GM18951 (cell line): ENCODE data around the gene ZNF648.
"Not testable (repeated sequence)": the region's sequence is repeated elsewhere in the genome, so short reads cannot be mapped to it uniquely, and the experiment has no call there.

Experiments
- POLR2A ChIP-seq: IDR thresholded peaks from 4 replicates; pipeline ENCODE4 v1.6.1; 2011; ENCODE audit warnings: mild to moderate bottlenecking; ENCODE audit not compliant: insufficient read length, insufficient read depth; ENCODE audit errors: extremely low read depth
- in situ Hi-C: fragments of 300-500 bp; cut with MboI; formaldehyde crosslinking; loops from one replicate; pipeline ENCODE4 v1.12.0; 2022; ENCODE audit warnings: low sequenced_read_pairs, mixed read lengths, inconsistent platforms; ENCODE audit not compliant: unreplicated experiment

ZNF648 gene

DNA sequence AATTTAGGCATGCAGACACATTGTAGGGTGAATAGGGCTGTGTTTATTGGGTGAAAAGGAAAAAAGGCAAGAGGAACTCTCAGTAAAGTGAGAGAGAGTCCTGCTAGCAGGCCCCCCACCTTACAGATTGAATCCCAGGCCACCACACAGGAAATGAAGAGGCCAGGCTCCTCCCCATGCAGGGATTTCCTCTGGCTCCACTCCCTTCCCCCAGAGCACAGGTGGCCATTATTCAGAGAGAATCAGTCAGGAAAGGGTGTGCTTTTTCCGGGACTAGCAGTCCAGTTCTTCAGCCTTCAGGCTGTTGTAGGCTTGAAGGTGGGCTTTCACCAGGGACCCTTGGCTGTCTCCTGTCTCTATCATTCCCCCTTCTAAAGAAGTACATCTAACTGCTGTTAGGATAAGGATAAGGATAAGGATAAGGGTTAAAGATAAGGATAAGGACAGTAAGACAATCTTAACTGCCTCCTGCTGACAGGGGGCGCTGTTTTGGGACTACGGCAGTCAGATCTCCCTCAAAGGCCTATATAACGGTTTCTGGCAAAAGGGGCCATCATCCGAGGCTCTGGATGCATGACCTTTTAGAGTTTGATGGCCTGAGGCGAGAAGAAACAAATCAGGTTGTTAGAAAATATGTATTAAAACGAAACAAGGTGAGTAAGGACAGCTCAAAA lies 26.3 kb downstream of the ZNF648 start:
- TF ChIP-seq POLR2A: no peak
- in situ Hi-C loops: no loop called here

DNA sequence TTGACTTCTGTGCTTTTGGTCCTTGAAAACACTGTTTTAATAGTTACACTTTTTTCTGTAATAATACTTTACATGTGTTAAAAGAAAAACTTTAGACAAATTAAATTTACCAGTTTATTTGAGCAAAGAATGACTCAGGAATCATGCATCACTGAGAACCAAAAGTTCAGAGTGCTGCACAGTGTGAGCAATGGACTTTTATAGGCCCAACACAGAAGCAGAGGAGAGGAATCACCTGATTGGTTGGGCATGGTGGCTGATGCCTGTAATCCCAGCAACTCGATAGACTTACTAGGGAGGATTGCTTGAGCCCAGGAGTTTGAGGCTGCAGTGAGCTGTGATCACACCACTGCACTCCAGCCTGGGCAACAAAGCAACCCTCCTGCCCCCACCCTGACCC lies 29.3 kb downstream of the ZNF648 start:
- in situ Hi-C loops: no loop called here
- TF ChIP-seq POLR2A: no peak

DNA sequence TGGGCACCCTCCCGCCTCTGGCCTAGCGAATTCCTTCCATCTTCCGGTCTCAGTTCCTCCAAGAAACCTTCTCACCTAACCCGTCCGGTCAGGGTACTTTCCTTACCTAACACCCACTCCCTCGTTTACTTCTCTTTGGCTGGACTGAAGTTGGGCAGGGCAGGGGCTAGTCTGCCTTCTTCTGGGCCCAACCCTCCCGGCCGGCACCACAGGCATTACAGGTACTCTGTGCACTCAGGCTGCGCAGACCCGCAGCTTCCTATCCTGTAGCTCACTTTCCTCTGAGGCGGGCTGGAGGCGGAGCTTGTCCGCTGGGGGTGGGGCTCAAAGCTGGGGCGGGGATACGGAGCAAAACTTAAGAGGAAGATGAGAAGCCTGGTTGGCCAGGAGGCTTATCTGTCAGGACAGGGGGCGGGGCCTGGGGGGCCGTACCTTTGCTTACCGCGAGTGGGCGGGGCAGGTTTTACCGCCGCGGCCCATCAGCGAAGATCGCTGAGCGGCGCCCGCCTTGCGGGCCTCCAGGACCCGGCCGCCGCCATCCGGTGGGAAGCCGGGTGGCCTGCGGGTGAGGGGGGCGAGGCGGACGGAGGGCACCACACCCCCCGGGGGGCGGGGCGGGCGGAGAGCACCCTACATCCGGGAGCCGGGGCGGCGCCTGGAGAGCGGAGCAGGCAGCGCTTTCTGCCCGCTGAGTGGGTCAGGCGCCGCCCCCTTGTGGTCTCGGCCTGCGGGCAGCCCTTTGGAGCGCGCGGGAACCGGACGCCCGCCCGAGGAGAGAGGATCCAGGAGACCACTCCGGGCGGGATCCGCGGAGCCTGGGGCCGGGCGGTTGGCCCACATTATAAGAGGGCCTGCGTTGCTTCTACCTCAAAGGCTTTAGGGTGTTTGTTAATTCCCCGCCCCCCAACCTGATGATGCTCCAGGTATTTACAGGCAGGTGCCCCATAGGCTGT lies 31.9 kb downstream of the ZNF648 start:
- in situ Hi-C loops: no loop called here
- TF ChIP-seq POLR2A: peak; percentile 90

DNA sequence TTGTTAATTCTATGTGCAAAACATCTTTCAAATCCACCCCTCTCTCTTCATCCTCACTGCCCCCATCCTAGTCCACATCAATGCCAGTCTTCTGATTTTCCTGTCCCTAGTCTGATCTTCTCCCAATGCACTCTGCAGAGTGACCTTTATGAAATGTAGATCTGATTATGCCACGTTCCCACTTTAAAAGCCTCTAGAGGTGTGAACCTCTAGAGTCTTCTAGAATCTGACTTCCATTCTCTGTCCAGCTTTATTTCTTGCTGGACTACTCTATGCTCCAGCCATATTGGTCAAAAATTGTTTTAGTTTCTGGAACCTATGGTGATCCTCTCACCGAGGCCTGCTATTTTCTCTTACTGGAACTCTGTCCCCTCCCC lies 32.5 kb downstream of the ZNF648 start:
- in situ Hi-C loops: no loop called here
- TF ChIP-seq POLR2A: no peak

DNA sequence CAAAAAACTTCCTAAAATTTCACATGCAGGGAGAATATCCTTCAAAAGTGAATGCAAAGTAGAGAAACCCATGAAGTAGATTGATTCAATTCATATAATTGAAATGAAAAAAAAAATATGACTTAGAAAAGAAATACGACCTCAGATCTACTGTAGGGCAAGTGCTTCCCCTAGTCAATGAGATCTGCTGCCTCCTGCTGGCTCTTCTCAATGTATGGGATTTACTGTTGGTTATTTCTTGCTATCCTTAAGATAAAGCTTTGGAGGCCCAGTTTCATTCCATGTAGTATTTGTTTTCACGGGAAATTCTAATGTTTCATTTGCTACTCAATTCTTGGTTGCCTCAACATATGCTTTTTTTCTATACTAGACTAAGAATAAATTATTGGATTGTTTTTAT lies 46.2 kb downstream of the ZNF648 start:
- in situ Hi-C loops: no loop called here
- no peak for TF ChIP-seq POLR2A

DNA sequence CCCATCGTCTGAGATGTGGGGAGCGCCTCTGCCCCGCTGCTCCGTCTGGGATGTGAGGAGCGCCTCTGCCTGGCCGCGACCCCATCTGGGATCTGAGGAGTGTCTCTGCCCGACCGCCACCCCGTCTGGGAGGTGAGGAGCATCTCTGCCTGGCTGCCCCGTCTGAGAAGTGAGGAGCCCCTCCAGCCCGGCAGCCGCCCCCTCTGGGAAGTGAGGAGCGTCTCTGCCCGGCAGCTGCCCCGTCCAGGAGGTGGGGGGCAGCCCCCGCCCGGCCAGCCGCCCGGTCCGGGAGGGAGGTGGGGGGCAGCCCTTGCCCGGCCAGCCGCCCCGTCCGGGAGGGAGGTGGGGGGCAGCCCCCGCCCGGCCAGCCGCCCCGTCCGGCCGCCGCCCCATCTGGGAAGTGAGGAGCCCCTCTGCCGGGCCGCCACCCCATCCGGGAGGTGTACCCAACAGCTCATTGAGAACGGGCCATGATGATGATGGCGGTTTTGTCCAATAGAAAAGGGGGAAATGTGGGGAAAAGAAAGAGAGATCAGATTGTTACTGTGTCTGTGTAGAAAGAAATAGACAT lies 50.6 kb downstream of the ZNF648 start:
- in situ Hi-C loops: not testable (repeated sequence)

DNA sequence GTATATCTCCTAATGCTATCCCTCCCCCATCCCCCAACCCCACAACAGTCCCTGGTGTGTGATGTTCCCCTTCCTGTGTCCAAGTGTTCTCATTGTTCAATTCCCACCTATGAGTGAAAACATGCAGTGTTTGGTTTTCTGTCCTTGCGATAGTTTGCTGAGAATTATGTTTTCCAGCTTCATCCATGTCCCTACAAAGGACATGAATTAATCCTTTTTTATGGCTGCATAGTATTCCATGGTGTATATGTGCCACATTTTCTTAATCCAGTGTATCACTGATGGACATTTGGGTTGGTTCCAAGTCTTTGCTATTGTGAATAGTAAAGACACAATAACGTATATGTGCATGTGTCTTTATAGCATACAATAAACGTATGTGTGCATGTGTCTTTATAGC lies 56.1 kb downstream of the ZNF648 start:
- in situ Hi-C loops: not testable (repeated sequence)

DNA sequence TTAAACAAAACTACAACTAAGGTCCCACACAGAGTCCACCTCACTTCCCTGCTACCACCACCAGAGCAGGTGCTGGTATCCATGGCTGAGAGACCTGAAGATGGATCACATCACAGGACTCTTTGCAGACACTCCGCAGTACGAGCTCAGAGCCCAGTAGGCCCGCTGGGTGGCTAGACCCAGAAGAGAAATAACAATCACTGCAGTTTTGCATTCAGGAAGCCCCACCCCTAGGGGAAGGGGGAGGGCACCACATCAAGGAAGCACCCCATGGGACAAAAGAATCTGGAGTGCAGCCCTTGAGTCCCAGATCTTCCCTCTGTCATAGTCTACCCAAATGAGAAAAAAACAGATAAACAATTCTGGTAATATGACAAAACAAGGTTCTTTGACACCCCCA lies 56.9 kb downstream of the ZNF648 start:
- in situ Hi-C loops: no loop called here
- TF ChIP-seq POLR2A: no peak
